HG02759 (cell line): ENCODE measurements around the gene TMPRSS12.
"Not testable (repeated sequence)": the region's sequence is repeated elsewhere in the genome, so short reads cannot be mapped to it uniquely, and the experiment has no call there.

Source experiments
- ATAC-seq: cut with Tn5 transposase; IDR thresholded peaks from one replicate; pipeline ENCODE4 v1.9.1; 2021; ENCODE audit warnings: mild to moderate bottlenecking, moderate library complexity; ENCODE audit not compliant: unreplicated experiment

Gene TMPRSS12

GRCh38 chr12:50925920-50926319, 83.2 kb downstream of the TMPRSS12 start:
- no peak for ATAC-seq

DNA sequence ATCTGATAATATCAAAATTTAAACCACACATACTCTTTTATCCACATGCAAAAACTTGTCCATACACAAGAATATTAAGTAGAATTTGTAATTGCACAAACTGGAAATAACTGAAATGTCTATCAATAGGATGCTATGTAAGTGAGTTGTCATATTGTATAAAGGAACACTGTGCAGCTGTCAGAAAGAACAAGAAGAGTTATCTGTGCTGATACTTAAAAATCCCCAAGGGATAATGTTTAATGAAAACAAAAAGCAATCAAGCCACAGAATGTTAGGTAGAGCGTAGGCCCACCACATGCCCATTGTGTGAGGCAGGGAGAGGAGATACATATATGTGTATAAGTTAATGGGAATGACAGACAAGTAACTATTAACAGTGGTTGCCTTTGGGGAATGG, 83.7 kb downstream of the TMPRSS12 start:
- no peak for ATAC-seq

DNA sequence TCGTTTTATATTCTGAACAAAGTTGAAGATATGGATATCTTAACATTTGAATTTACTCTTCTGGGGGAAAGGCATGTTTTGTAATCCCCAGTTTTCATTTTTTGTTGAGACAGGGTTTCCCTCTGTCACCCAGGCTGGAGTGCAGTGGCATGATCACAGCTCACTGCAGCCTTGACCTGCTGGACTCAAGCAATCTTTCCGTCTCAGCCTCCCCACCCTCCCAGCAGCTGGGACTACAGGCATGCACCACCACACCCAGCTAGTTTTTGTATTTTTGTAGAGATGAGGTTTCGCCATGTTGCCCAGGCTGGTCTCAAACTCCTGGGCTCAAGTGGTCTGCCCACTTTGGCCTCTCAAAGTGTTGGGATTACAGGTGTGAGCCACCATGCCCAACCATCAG, 84.2 kb downstream of the TMPRSS12 start:
- ATAC-seq = not testable (repeated sequence)

DNA sequence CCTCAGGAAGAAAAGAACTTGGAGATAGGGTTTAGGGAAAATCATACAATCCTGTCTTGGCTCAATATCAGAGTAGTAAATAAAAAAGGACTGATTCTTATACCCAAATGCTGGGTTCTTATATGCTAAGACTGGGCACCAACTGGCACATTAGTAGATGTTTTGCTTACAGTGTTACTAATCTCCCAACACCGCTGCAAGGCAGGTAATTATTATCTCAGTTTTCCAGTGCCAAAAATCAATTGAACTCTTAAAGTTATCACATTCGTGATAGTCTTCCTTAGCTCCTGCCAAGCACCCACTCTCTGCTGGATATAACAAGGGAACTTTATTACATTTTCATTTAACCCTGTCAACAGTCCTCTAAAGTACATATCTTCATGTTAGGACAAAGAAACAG, 84.6 kb downstream of the TMPRSS12 start:
- ATAC-seq = no peak

DNA sequence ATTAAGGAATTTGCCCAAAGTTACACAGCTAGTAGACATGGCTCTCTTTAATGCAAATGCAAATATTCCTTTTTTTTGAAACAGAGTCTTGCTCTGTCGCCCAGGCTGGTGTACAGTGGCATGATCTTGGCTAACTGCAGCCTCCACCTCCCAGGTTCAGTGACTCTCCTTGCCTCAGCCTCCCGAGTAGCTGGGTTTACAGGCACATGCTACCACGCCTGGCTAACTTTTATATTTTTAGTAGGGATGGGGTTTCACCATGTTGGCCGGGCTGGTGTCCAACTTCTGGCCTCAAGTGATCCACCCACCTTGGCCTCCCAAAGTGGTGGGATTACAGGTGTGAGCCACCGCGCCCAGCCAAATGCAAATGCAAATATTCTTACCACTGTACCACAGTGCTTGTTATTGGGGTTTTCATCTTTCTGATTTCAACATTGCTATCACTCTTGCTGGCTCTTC, 85.1 kb downstream of the TMPRSS12 start:
- no peak for ATAC-seq

- ATAC-seq = no peak
These were observed 85.7 kb downstream of the TMPRSS12 start for GRCh38 chr12:50928392-50928791.

GRCh38 chr12:50929831-50930230, 87.1 kb downstream of the TMPRSS12 start:
- no peak for ATAC-seq

DNA sequence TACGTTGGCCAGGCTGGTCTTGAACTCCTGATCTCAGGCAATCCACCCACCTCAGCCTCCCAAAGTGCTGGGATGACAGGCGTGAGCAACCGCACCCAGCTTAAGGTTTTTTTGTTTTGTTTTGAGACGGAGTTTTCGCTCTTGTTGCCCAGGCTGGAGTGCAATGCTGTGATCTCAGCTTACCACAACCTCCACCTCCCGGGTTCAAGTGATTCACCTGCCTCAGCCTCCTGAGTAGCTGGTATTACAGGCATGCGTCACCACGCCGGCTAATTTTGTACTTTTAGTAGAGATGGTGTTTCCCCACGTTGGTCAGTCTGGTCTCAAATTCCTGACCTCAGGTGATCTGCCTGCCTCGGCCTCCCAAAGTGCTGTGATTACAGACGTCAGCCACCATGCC, 87.8 kb downstream of the TMPRSS12 start:
- not testable (repeated sequence) for ATAC-seq

DNA sequence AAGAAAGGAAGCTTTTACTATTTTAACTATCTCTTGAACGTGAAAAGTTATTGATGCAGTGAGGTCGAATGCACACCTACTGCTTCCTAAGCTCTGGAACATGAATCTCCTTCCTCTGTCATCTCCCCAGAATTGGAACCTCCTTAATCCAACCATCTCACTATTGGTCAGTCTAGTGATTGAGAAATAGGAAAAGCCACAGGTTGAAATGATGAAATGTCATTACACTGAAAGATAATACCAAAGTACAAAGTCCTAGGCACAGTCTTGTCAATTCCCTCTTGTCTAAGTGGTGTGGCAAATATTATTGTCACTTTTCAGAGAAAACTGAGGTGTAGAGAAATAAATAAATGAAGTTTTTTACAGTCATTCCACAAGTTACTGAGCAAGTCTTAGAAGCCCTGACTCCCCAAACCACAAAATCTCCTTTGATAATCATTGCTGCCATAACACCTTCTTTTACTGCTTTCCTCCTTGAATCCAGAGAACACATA, 90.1 kb downstream of the TMPRSS12 start:
- no peak for ATAC-seq

DNA sequence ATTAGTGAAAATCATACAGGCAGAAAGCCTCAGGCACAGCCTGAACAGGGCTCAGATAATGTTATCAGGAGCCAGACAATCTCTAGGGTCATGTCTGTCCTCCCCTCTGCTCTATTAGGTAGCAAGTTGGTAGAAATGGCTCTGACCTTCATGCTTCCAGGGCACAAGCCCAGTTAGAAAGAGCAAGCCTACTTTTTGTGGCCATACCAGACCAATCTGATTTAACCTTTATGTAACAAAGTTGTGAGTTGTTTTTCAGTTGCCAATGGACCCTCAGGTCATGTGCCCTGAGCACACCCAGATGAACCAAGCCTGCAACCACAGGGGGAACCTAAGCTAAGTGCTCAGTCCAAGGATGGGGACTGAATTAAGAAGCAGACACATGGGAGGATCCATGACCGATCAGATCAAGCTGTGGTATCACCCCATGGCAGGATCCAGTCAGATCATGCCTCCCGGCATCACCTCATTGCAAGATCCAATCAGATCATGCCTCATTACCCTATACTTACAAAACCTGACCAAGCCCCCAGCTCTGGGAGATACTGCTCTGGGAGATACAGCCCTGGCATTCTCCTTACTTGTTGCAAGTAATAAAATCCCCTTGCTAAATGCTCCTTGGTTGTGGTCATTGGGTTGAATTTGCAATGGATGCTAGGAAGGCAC, 90.9 kb downstream of the TMPRSS12 start:
- ATAC-seq = no peak

- no peak for ATAC-seq
These were observed 91.7 kb downstream of the TMPRSS12 start for GRCh38 chr12:50934371-50934851.

GRCh38 chr12:50934981-50935807, 92.5 kb downstream of the TMPRSS12 start:
- no peak for ATAC-seq

DNA sequence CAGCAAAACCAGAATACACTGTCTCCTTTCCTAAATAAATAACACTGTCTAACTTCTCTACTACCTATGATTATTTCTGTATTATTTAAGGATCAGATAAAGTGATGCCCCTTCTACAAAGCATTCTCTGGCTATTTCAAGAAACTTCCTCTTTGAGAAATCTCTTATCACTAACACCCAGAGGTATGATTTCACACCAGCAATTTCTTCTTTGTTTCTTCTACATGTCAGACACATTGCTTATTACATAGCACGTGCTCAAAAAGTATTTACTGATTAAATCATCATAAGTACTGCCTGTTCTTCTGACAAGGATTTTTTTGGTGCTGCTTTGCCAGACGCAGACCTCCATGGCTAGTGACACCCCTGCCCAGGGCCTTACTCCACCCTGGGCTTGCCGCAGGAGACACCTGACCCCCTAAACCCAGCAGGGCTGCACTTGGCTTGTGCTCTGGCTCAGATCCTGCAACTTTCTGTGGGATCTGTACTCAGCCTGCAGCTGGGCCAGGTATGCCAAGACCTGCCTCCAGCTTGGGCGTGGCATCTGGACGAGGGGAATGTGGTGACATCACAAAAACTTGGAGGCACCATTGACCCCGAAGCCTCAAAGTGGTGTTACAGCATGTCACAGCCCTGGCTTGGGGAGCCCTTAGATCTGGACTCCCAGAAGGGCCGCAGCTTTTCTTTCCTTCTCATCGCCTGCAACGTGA, 94.2 kb downstream of the TMPRSS12 start:
- ATAC-seq = no peak
